ENCODE data around the gene CHCHD3. TPM values are rescaled to one million over a fixed set of nuclear protein-coding genes. Genes with fewer than 3 reads are reported as not detected.

The CHCHD3 gene
- polyA plus RNA-seq, 1 donor = 56.8 TPM

GRCh38 chr7:133060004-133060403, 21.9 kb downstream of the CHCHD3 start:
- H3K36me3 ChIP-seq (ENCODE audit: control insufficient read depth, insufficient read depth, low read length) = peaks cover 2% of the 10 kb centered on the region
- no peak overlapping the region for H3K27ac ChIP-seq (ENCODE audit: low read length)
- DNase-seq = no peak
- H3K4me1 ChIP-seq (ENCODE audit: control insufficient read depth, insufficient read depth, low read length) = no peaks in the 10 kb centered on the region
- H3K9me3 ChIP-seq (ENCODE audit: control insufficient read depth, low read depth, low read length) = no peaks in the 10 kb centered on the region
- H3K4me3 ChIP-seq (ENCODE audit: low read length) = no peak overlapping the region
- H3K27me3 ChIP-seq (ENCODE audit: control insufficient read depth, insufficient read depth, low read length) = no peaks in the 10 kb centered on the region
- no CpG with 5 or more reads among the region's 6 CpGs for WGBS (ENCODE audit: insufficient coverage, low lambda C conversion rate)

GRCh38 chr7:133059263-133059662, 22.6 kb downstream of the CHCHD3 start:
- Histone ChIP-seq H3K27ac (ENCODE audit: low read length) (no peak overlapping the region), H3K4me3 (ENCODE audit: low read length) (no peak overlapping the region), H3K27me3 (ENCODE audit: control insufficient read depth, insufficient read depth, low read length) (no peaks in the 10 kb centered on the region), H3K9me3 (ENCODE audit: control insufficient read depth, low read depth, low read length) (no peaks in the 10 kb centered on the region), H3K4me1 (ENCODE audit: control insufficient read depth, insufficient read depth, low read length) (no peaks in the 10 kb centered on the region), H3K36me3 (ENCODE audit: control insufficient read depth, insufficient read depth, low read length) (peaks cover 5% of the 10 kb centered on the region)
- no peak for DNase-seq
- no CpG with 5 or more reads among the region's 6 CpGs for WGBS (ENCODE audit: insufficient coverage, low lambda C conversion rate)

- Histone ChIP-seq H3K36me3 (ENCODE audit: control insufficient read depth, insufficient read depth, low read length) (peaks cover 2% of the 10 kb centered on the region), H3K27me3 (ENCODE audit: control insufficient read depth, insufficient read depth, low read length) (no peaks in the 10 kb centered on the region), H3K9me3 (ENCODE audit: control insufficient read depth, low read depth, low read length) (no peaks in the 10 kb centered on the region), H3K27ac (ENCODE audit: low read length) (no peak overlapping the region), H3K4me3 (ENCODE audit: low read length) (no peak overlapping the region), H3K4me1 (ENCODE audit: control insufficient read depth, insufficient read depth, low read length) (no peaks in the 10 kb centered on the region)
- DNase-seq = no peak
- WGBS (ENCODE audit: insufficient coverage, low lambda C conversion rate) = 100% methylated on average over 2 of the region's 4 CpGs
These were observed 25.3 kb downstream of the CHCHD3 start for GRCh38 chr7:133056370-133057238.

GRCh38 chr7:133054162-133054840, 27.6 kb downstream of the CHCHD3 start:
- no peak for DNase-seq
- Histone ChIP-seq H3K4me3 (ENCODE audit: low read length) (no peak overlapping the region), H3K9me3 (ENCODE audit: control insufficient read depth, low read depth, low read length) (no peaks in the 10 kb centered on the region), H3K36me3 (ENCODE audit: control insufficient read depth, insufficient read depth, low read length) (peaks cover 2% of the 10 kb centered on the region), H3K4me1 (ENCODE audit: control insufficient read depth, insufficient read depth, low read length) (no peaks in the 10 kb centered on the region), H3K27me3 (ENCODE audit: control insufficient read depth, insufficient read depth, low read length) (no peaks in the 10 kb centered on the region), H3K27ac (ENCODE audit: low read length) (no peak overlapping the region)
- 60% methylated on average over 1 of the region's 2 CpGs for WGBS (ENCODE audit: insufficient coverage, low lambda C conversion rate)

DNA sequence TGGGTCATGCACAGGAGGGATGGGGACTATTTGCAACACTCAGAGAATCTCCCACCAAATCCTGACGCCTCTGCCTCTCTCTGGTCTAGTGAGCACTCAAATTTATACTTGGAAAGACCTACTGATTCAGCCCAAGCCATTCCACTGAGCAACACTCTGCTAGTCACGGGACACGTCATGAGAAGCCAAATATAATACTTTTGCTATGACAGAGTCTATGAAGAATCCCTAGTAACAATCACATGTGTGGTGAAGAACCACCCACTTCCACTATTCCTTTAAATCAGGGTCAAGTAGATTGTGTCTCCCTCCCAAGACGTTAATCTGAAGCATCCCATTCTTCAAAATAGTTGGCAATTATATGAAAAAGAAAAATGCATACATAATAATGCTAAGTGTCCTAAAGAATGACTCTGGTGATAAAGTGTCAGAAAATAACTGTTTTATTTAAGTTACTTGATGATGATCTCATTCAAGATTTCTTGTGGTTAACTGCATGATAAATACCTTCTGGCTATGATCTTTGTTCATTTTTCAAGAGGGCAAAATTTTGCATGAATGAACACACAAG, 28.5 kb downstream of the CHCHD3 start:
- peaks cover 2% of the 10 kb centered on the region for H3K36me3 ChIP-seq (ENCODE audit: control insufficient read depth, insufficient read depth, low read length)
- H3K4me3 ChIP-seq (ENCODE audit: low read length) = no peak overlapping the region
- no peak overlapping the region for H3K27ac ChIP-seq (ENCODE audit: low read length)
- no CpG with 5 or more reads among the region's 4 CpGs for WGBS (ENCODE audit: insufficient coverage, low lambda C conversion rate)
- no peaks in the 10 kb centered on the region for H3K27me3 ChIP-seq (ENCODE audit: control insufficient read depth, insufficient read depth, low read length)
- no peak for DNase-seq
- no peaks in the 10 kb centered on the region for H3K4me1 ChIP-seq (ENCODE audit: control insufficient read depth, insufficient read depth, low read length)
- no peaks in the 10 kb centered on the region for H3K9me3 ChIP-seq (ENCODE audit: control insufficient read depth, low read depth, low read length)

DNA sequence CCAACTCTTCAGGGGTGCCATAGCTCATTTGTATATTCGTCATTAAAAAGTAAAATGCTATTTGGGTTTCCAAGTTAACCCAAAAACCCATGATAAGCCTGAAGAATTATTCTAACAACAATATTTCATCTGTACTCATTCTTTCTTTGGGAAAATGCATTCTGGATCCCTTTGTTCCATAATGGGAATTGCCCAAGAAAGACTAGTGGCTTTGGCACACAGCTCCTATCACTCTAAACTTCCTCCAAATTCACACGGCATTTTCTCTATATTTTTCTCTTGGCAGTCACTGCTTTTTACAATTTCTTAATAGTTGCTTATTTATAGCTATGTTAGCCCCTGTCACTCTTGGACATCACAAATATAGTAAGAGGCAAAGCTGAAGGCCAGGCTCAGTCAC, 29.1 kb downstream of the CHCHD3 start:
- no peaks in the 10 kb centered on the region for H3K9me3 ChIP-seq (ENCODE audit: control insufficient read depth, low read depth, low read length)
- no peaks in the 10 kb centered on the region for H3K27me3 ChIP-seq (ENCODE audit: control insufficient read depth, insufficient read depth, low read length)
- no peaks in the 10 kb centered on the region for H3K4me1 ChIP-seq (ENCODE audit: control insufficient read depth, insufficient read depth, low read length)
- H3K36me3 ChIP-seq (ENCODE audit: control insufficient read depth, insufficient read depth, low read length) = peaks cover 2% of the 10 kb centered on the region
- WGBS (ENCODE audit: insufficient coverage, low lambda C conversion rate) = 80% methylated on average over 1 of the region's 2 CpGs
- no peak for DNase-seq
- no peak overlapping the region for H3K27ac ChIP-seq (ENCODE audit: low read length)
- no peak overlapping the region for H3K4me3 ChIP-seq (ENCODE audit: low read length)

GRCh38 chr7:133052401-133052756, 29.5 kb downstream of the CHCHD3 start:
- Histone ChIP-seq H3K27ac (ENCODE audit: low read length) (no peak overlapping the region), H3K9me3 (ENCODE audit: control insufficient read depth, low read depth, low read length) (no peaks in the 10 kb centered on the region), H3K4me3 (ENCODE audit: low read length) (no peak overlapping the region), H3K4me1 (ENCODE audit: control insufficient read depth, insufficient read depth, low read length) (no peaks in the 10 kb centered on the region), H3K27me3 (ENCODE audit: control insufficient read depth, insufficient read depth, low read length) (no peaks in the 10 kb centered on the region), H3K36me3 (ENCODE audit: control insufficient read depth, insufficient read depth, low read length) (peaks cover 2% of the 10 kb centered on the region)
- DNase-seq = no peak
- WGBS (ENCODE audit: insufficient coverage, low lambda C conversion rate) = no CpG with 5 or more reads among the region's 1 CpG

DNA sequence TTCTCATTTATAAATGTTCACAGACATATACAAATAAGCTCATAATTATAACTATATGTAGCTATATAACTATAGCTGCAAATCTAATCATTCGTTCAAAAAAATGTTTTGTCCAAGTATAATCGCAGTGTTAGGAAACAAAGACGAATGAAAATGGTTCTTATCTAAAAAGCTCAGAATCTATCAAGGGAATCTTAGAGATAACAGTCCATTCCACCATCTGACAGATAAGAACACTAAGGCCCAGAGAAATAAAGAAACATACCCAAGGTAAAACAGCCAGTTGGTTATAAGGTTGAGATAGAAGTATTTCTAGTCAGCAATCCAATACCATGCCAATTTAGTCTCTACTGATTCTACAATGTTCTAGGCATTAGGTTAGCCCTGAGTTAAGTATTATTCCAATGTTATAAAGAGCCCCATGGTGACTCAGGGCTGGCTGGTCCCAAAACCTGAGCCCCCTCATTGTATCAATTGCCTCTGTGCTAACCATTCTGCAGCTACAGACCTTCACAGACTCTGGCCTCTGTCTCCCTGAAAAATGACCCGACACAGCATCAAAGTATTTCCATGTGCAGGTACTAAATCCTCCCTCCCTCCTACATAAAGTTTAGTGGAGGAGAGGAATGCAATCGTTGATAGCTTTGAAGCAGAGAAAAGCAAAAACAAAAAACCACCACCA, 30.0 kb downstream of the CHCHD3 start:
- H3K9me3 ChIP-seq (ENCODE audit: control insufficient read depth, low read depth, low read length) = no peaks in the 10 kb centered on the region
- DNase-seq = no peak
- no peak overlapping the region for H3K4me3 ChIP-seq (ENCODE audit: low read length)
- H3K4me1 ChIP-seq (ENCODE audit: control insufficient read depth, insufficient read depth, low read length) = no peaks in the 10 kb centered on the region
- H3K27ac ChIP-seq (ENCODE audit: low read length) = no peak overlapping the region
- 92% methylated on average over 2 of the region's 5 CpGs for WGBS (ENCODE audit: insufficient coverage, low lambda C conversion rate)
- H3K36me3 ChIP-seq (ENCODE audit: control insufficient read depth, insufficient read depth, low read length) = peaks cover 2% of the 10 kb centered on the region
- H3K27me3 ChIP-seq (ENCODE audit: control insufficient read depth, insufficient read depth, low read length) = no peaks in the 10 kb centered on the region

DNA sequence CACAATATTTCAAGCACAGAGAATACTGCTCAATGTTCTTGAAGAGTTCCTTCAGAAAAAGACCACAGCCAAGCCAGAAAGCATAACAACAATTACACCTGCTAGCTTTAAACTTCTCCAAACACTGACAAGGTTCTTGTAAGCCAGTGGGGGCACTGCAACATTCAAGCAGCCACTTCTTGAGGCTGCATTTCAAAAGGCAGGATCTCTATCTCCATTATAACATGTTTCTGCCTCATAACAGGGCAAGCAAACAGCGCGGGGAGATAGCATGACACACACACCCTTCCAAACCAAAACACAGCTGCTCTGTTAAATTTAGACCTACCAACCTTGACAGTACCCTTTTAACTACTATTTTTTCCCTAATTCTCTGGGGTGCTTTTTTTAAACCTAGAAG, 30.8 kb downstream of the CHCHD3 start:
- no peaks in the 10 kb centered on the region for H3K4me1 ChIP-seq (ENCODE audit: control insufficient read depth, insufficient read depth, low read length)
- DNase-seq = peak in 1 of 2 donors; percentile 14
- H3K27ac ChIP-seq (ENCODE audit: low read length) = no peak overlapping the region
- H3K4me3 ChIP-seq (ENCODE audit: low read length) = no peak overlapping the region
- no peaks in the 10 kb centered on the region for H3K9me3 ChIP-seq (ENCODE audit: control insufficient read depth, low read depth, low read length)
- H3K27me3 ChIP-seq (ENCODE audit: control insufficient read depth, insufficient read depth, low read length) = no peaks in the 10 kb centered on the region
- H3K36me3 ChIP-seq (ENCODE audit: control insufficient read depth, insufficient read depth, low read length) = peaks cover 2% of the 10 kb centered on the region
- 8% methylated on average over 2 of the region's 2 CpGs for WGBS (ENCODE audit: insufficient coverage, low lambda C conversion rate)
